GM12873 (cell line): Measurements from ENCODE around the gene CTNNA3.

ENCODE experiments used
- CTCF ChIP-seq: IDR thresholded peaks from 2 replicates; pipeline ENCODE4 v1.5.1; 2012; ENCODE audit warnings: low read depth, mild to moderate bottlenecking, moderate library complexity, low read length, control low read depth; ENCODE audit not compliant: insufficient read depth; ENCODE audit errors: missing control alignments

Gene CTNNA3

GRCh38 chr10:67257427-67258144 lies 438.4 kb downstream of the CTNNA3 start:
- TF ChIP-seq CTCF, result no peak

GRCh38 chr10:67257018-67257417 lies 439.0 kb downstream of the CTNNA3 start:
- no peak for TF ChIP-seq CTCF

- no peak for TF ChIP-seq CTCF
These were observed 445.3 kb downstream of the CTNNA3 start for GRCh38 chr10:67250686-67251085.

- no peak for TF ChIP-seq CTCF
These were observed 449.9 kb downstream of the CTNNA3 start for GRCh38 chr10:67246066-67246555.

- TF ChIP-seq CTCF, result no peak
These were observed 453.5 kb downstream of the CTNNA3 start for GRCh38 chr10:67242528-67242927.

- no peak for TF ChIP-seq CTCF
These were observed 454.5 kb downstream of the CTNNA3 start for GRCh38 chr10:67241451-67241850.

- TF ChIP-seq CTCF, result no peak
These were observed 456.0 kb downstream of the CTNNA3 start for GRCh38 chr10:67239864-67240497.
